Endothelial cell of umbilical vein (primary cell): ENCODE data around the gene ANXA11.

Experiments
- CTCF ChIP-seq, 2 donors: IDR thresholded peaks; 1 replicate in 1 of 2; 2 replicates in 1 of 2; pipeline ENCODE4 v1.5.1; 2011; ENCODE audit warnings: low read length in 2 of 2, mild to moderate bottlenecking in 2 of 2, moderate library complexity in 2 of 2, control low read depth in 1 of 2, inconsistent platforms in 1 of 2, low read depth in 1 of 2; ENCODE audit not compliant: insufficient read depth in 1 of 2; ENCODE audit errors: extremely low read depth in 1 of 2
- EZH2 ChIP-seq: IDR thresholded peaks from 2 replicates; pipeline ENCODE4 v1.6.1; 2012; ENCODE audit warnings: borderline replicate concordance, low read depth, mild to moderate bottlenecking, moderate library complexity, low read length, inconsistent platforms; ENCODE audit not compliant: severe bottlenecking
- FOS ChIP-seq: IDR thresholded peaks from 2 replicates; pipeline ENCODE4 v1.6.1; 2011; ENCODE audit warnings: mild to moderate bottlenecking, low read length, moderate library complexity, borderline replicate concordance; ENCODE audit not compliant: insufficient read depth
- GATA2 ChIP-seq: IDR thresholded peaks from 2 replicates; pipeline ENCODE4 v1.7.0; 2011; ENCODE audit warnings: low read depth, mild to moderate bottlenecking, moderate library complexity, mixed read lengths, low read length; ENCODE audit not compliant: insufficient read length, insufficient read depth
- JUN ChIP-seq: IDR thresholded peaks from 2 replicates; pipeline ENCODE4 v1.6.1; 2011; ENCODE audit warnings: borderline replicate concordance, low read depth; ENCODE audit not compliant: insufficient read length, insufficient read depth
- MAX ChIP-seq: IDR thresholded peaks from 2 replicates; pipeline ENCODE4 v1.6.1; 2011; ENCODE audit not compliant: insufficient read depth, insufficient read length
- MYC ChIP-seq: IDR thresholded peaks from one replicate; pipeline ENCODE4 v1.6.1; 2011; ENCODE audit warnings: mild to moderate bottlenecking, low read depth, low read length
- POLR2A ChIP-seq: IDR thresholded peaks from 2 replicates; pipeline ENCODE4 v1.6.1; 2012; ENCODE audit warnings: low read depth, mild to moderate bottlenecking, control low read depth, low read length
- POLR2AphosphoS5 ChIP-seq: IDR thresholded peaks from 2 replicates; pipeline ENCODE4 v1.6.1; 2012; ENCODE audit warnings: low read depth, mild to moderate bottlenecking, control low read depth, low read length, moderate library complexity; ENCODE audit not compliant: insufficient read depth

GRCh38 chr10:80158126-80158525, 47.2 kb downstream of the ANXA11 start:
- TF ChIP-seq CTCF (IDR thresholded peaks at IDR 0.05; ENCODE audit: extremely low read depth in 1 of 2, insufficient read depth in 1 of 2, low read depth in 1 of 2, low read length in 2 of 2) (no peak), POLR2A (no peak), EZH2 (no peak), POLR2AphosphoS5 (no peak), GATA2 (no peak), MAX (no peak), JUN (no peak), FOS (no peak), MYC (no peak)
